ENCODE measurements around the gene SPG21. TPM values are rescaled to one million over a fixed set of nuclear protein-coding genes. Genes with fewer than 3 reads are reported as not detected.

Gene SPG21
- total and polyA plus RNA-seq, 10 donors: 48.9 to 101 (median 80.6) TPM

- peaks cover 10 to 47% (median 31%) of the 10 kb centered on the region in 6 donors for H3K4me1 ChIP-seq
- peak overlapping the region; percentile 77 to 98 (median 93) for H3K4me3 ChIP-seq
- WGBS, 5 donors: 59 to 65% (median 64%) methylated on average over 12 of the region's 12 CpGs
- intact Hi-C loops (cut with DNase I; ENCODE audit: low total_unique reads): loop anchor here (5.0 kb wide), 1 partner anchor 268 kb away; the partner anchor contains the start of gene RNU5A-1
- TF ChIP-seq POLR2AphosphoS5 (IDR thresholded peaks at IDR 0.05): no peak
- no peak for TF ChIP-seq CTCF (IDR thresholded peaks at IDR 0.05 in 8 of 11, conservative IDR thresholded peaks at IDR 0.05 in 3 of 11)
- TF ChIP-seq POLR2A (IDR thresholded peaks at IDR 0.05): no peak
- H3K9me3 ChIP-seq: no peaks in the 10 kb centered on the region
- H3K27me3 ChIP-seq (replicated peaks in 1 of 7): no peaks in the 10 kb centered on the region
- H3K27ac ChIP-seq: peak overlapping the region in 7 of 8 donors; percentile 46 to 89 (median 81)
- peaks cover 0 to 22% (median 12%) of the 10 kb centered on the region in 6 donors for H3K36me3 ChIP-seq
- no peak for DNase-seq
These were observed 40.1 kb upstream of the SPG21 start for GRCh38 chr15:65029736-65030208.

GRCh38 chr15:65028921-65029735 is 39.4 kb upstream of the SPG21 start, which contains the start of gene MTFMT:
Gene MTFMT (minus strand): TSS chr15:65029639. CDS start chr15:65029613, 26 bp downstream.
- 0 to 1% (median 1%) methylated on average over 27 to 73 of the region's 73 CpGs for WGBS, 5 donors
- Histone ChIP-seq H3K9me3 (no peaks in the 10 kb centered on the region), H3K27me3 (replicated peaks in 1 of 7) (no peaks in the 10 kb centered on the region), H3K4me1 (peaks cover 10 to 45% (median 31%) of the 10 kb centered on the region in 6 donors), H3K4me3 (peak within 1 kb of the TSS; percentile 77 to 98 (median 93)), H3K36me3 (peaks cover 0 to 29% (median 18%) of the 10 kb centered on the region in 6 donors), H3K27ac (peak within 1 kb of the TSS; percentile 46 to 89 (median 78))
- TF ChIP-seq CTCF (IDR thresholded peaks at IDR 0.05 in 8 of 11, conservative IDR thresholded peaks at IDR 0.05 in 3 of 11) (peak in 1 of 11 experiments; percentile 35), POLR2A (IDR thresholded peaks at IDR 0.05) (peak in 2 of 3 donors; percentile 73 to 79), POLR2AphosphoS5 (IDR thresholded peaks at IDR 0.05) (peak; percentile 95 to 97 (median 96))
- peak; percentile 98 for DNase-seq
- intact Hi-C loops (cut with DNase I; ENCODE audit: low total_unique reads): no loop called here

GRCh38 chr15:65028338-65028737 is 38.6 kb upstream of the SPG21 start:
- 25 to 33% (median 27%) methylated on average over 10 of the region's 10 CpGs for WGBS, 5 donors
- peak overlapping the region; percentile 77 to 98 (median 93) for H3K4me3 ChIP-seq
- H3K27me3 ChIP-seq (replicated peaks in 1 of 7): no peaks in the 10 kb centered on the region
- TF ChIP-seq CTCF (IDR thresholded peaks at IDR 0.05 in 8 of 11, conservative IDR thresholded peaks at IDR 0.05 in 3 of 11) (no peak), POLR2A (IDR thresholded peaks at IDR 0.05) (no peak), POLR2AphosphoS5 (IDR thresholded peaks at IDR 0.05) (no peak)
- peak overlapping the region in 4 of 8 donors; percentile 10 to 89 (median 78) for H3K27ac ChIP-seq
- DNase-seq: no peak
- H3K36me3 ChIP-seq: peaks cover 0 to 37% (median 25%) of the 10 kb centered on the region in 6 donors
- peaks cover 10 to 37% (median 25%) of the 10 kb centered on the region in 6 donors for H3K4me1 ChIP-seq
- no peaks in the 10 kb centered on the region for H3K9me3 ChIP-seq
- intact Hi-C loops (cut with DNase I; ENCODE audit: low total_unique reads): no loop called here

GRCh38 chr15:65027593-65027992 is 37.9 kb upstream of the SPG21 start:
- Histone ChIP-seq H3K27ac (peak overlapping the region in 1 of 8 donors; percentile 10), H3K36me3 (peaks cover 0 to 44% (median 28%) of the 10 kb centered on the region in 6 donors), H3K9me3 (no peaks in the 10 kb centered on the region), H3K27me3 (replicated peaks in 1 of 7) (no peaks in the 10 kb centered on the region), H3K4me1 (peaks cover 10 to 32% (median 17%) of the 10 kb centered on the region in 6 donors), H3K4me3 (peak overlapping the region in 4 of 8 donors; percentile 85 to 98 (median 92))
- 42 to 53% (median 51%) methylated on average over 1 of the region's 1 CpG for WGBS, 5 donors
- TF ChIP-seq POLR2A (IDR thresholded peaks at IDR 0.05): no peak
- no peak for TF ChIP-seq CTCF (IDR thresholded peaks at IDR 0.05 in 8 of 11, conservative IDR thresholded peaks at IDR 0.05 in 3 of 11)
- TF ChIP-seq POLR2AphosphoS5 (IDR thresholded peaks at IDR 0.05): no peak
- no peak for DNase-seq
- intact Hi-C loops (cut with DNase I; ENCODE audit: low total_unique reads): no loop called here
